K562 (cell line): Measurements from ENCODE around the gene CLIC1. TPM values are rescaled to one million over a fixed set of nuclear protein-coding genes. Genes with fewer than 3 reads are reported as not detected.
A peak's percentile ranks its signal among the peaks of the same experiment; 100 is the strongest.

Experiments
- ARNT ChIP-seq, 2 experiments: fragments of 450-650 bp; IDR thresholded peaks; 2 replicates each; pipeline ENCODE4 v1.6.1; 2016; ENCODE audit warnings: mild to moderate bottlenecking in 1 of 2
- ATF6 ChIP-seq: sonication (generic); formaldehyde crosslinking; IDR thresholded peaks from 2 replicates; pipeline ENCODE4 v1.4.0; 2020; ENCODE audit warnings: mild to moderate bottlenecking, missing genetic modification reagents
- CTBP1 ChIP-seq: fragments of 450-650 bp; IDR thresholded peaks from 2 replicates; pipeline ENCODE4 v1.6.1; 2016; ENCODE audit warnings: borderline replicate concordance
- ELK3 ChIP-seq: fragments of 450-650 bp; formaldehyde crosslinking; IDR thresholded peaks from 2 replicates; pipeline ENCODE4 v1.4.0; 2020; ENCODE audit warnings: mild to moderate bottlenecking
- EP300 ChIP-seq: IDR thresholded peaks from 2 replicates; pipeline ENCODE4 v1.6.1; 2012; ENCODE audit warnings: low read length, improper control_type of control experiment
- HDAC1 ChIP-seq, 2 experiments: fragments of 450-650 bp; IDR thresholded peaks; 2 replicates each; pipeline ENCODE4 v1.6.1; 2016 to 2017; ENCODE audit warnings: inconsistent platforms in 1 of 2, mild to moderate bottlenecking in 1 of 2, moderate library complexity in 1 of 2
- HDAC6 ChIP-seq: IDR thresholded peaks from 2 replicates; pipeline ENCODE4 v1.6.1; 2012; ENCODE audit warnings: low read depth, mild to moderate bottlenecking, control low read depth, inconsistent platforms, low read length, moderate library complexity
- MEF2A ChIP-seq: IDR thresholded peaks from 2 replicates; pipeline ENCODE4 v1.6.1; 2011; ENCODE audit warnings: low read depth, mild to moderate bottlenecking, low read length, moderate library complexity; ENCODE audit not compliant: control insufficient read depth
- MTA1 ChIP-seq: fragments of 450-650 bp; IDR thresholded peaks from 2 replicates; pipeline ENCODE4 v1.6.1; 2017; ENCODE audit warnings: borderline replicate concordance
- NFYB ChIP-seq: IDR thresholded peaks from 2 replicates; pipeline ENCODE4 v1.6.1; 2011; ENCODE audit warnings: mild to moderate bottlenecking, moderate library complexity; ENCODE audit not compliant: insufficient read length; ENCODE audit errors: extremely low read depth
- NONO ChIP-seq, 2 experiments: fragments of 200-400 bp in 1 of 2; fragments of 450-650 bp in 1 of 2; formaldehyde crosslinking in 1 of 2; IDR thresholded peaks; 2 replicates each; pipeline ENCODE4 v1.6.1; 2017; ENCODE audit warnings: low read depth in 2 of 2, mild to moderate bottlenecking in 2 of 2, moderate library complexity in 2 of 2, low read length in 1 of 2
- NR2C2 ChIP-seq, 2 experiments: fragments of 200-800 bp in 1 of 2; sonication (Bioruptor generic) in 1 of 2; sonication (generic) in 1 of 2; formaldehyde crosslinking in 1 of 2; IDR thresholded peaks; 2 replicates each; pipeline versions ENCODE4 v1.6.1 to v1.8.0; 2016 to 2022; ENCODE audit warnings: mild to moderate bottlenecking in 1 of 2, missing compliant biosample characterization in 1 of 2, missing genetic modification characterization in 1 of 2, missing genetic modification reagents in 1 of 2
- NRF1 ChIP-seq, 2 experiments: fragments of 450-650 bp; IDR thresholded peaks in 1 of 2; conservative IDR thresholded peaks in 1 of 2; 2 replicates each; pipeline ENCODE4 v1.6.1; 2014; ENCODE audit warnings: mild to moderate bottlenecking in 2 of 2
- RNF219 ChIP-seq: fragments of 250-450 bp; sonication (Bioruptor Pico); IDR thresholded peaks from 2 replicates; pipeline ENCODE4 v1.5.0; 2022; ENCODE audit warnings: mild to moderate bottlenecking
- SUPT5H ChIP-seq: fragments of 450-650 bp; IDR thresholded peaks from 2 replicates; pipeline ENCODE4 v1.6.1; 2016
- USF2 ChIP-seq: sonication (generic); formaldehyde crosslinking; IDR thresholded peaks from 2 replicates; pipeline ENCODE4 v1.5.0; 2020; ENCODE audit warnings: missing genetic modification reagents
- XRCC4 ChIP-seq: IDR thresholded peaks from one replicate; pipeline ENCODE4 v1.6.1; 2011; ENCODE audit not compliant: insufficient read depth, insufficient read length; ENCODE audit errors: extremely low read depth
- ZKSCAN8 ChIP-seq: fragments of 200-800 bp; sonication (Bioruptor generic); IDR thresholded peaks from 2 replicates; pipeline ENCODE4 v1.6.1; 2016; ENCODE audit warnings: missing genetic modification characterization, missing compliant biosample characterization
- ZNF140 ChIP-seq: fragments of 250-450 bp; sonication (Bioruptor Pico); IDR thresholded peaks from 2 replicates; pipeline ENCODE4 v1.8.0; 2021; ENCODE audit warnings: moderate library complexity, mild to moderate bottlenecking, inconsistent platforms
- ZNF212 ChIP-seq: fragments of 450-650 bp; formaldehyde crosslinking; IDR thresholded peaks from 2 replicates; pipeline ENCODE4 v1.4.0; 2020; ENCODE audit warnings: mild to moderate bottlenecking
- ZNF282 ChIP-seq: sonication (generic); formaldehyde crosslinking; IDR thresholded peaks from 2 replicates; pipeline ENCODE4 v1.8.1; 2023; ENCODE audit warnings: missing genetic modification reagents
- ZNF347 ChIP-seq: fragments of 450-650 bp; formaldehyde crosslinking; IDR thresholded peaks from 2 replicates; pipeline ENCODE4 v1.4.0; 2020; ENCODE audit warnings: low read depth, mild to moderate bottlenecking, moderate library complexity
- polyA plus RNA-seq, 8 experiments: library from polyadenylated mRNA; depleted of rRNA in 4 of 8; stranded (reverse) in 5 of 8; unstranded in 3 of 8; fragments of >200 nt; fragmentation: Nextera tagmentation in 2 of 8; fragmentation: Illumina TruSeq in 1 of 8; extraction: Ambion mirVana in 2 of 8; extraction: Trizol in 1 of 8; gene quantifications; 2 replicates each; pipeline versions ENCODE4 v1.2.1 to v1.2.3, GENCODE V29; 2011 to 2014; ENCODE audit warnings: inconsistent platforms in 1 of 8, missing spikeins in 1 of 8
- total RNA-seq, 7 experiments: library from RNA; depleted of rRNA in 6 of 7; stranded (reverse); fragments of >200 nt in 6 of 7; fragmentation: Illumina TruSeq in 2 of 7; extraction: Trizol in 2 of 7; gene quantifications; 2 replicates each; pipeline versions ENCODE4 v1.2.1 to v1.2.3, GENCODE V29; 2011 to 2021; ENCODE audit warnings: low replicate concordance in 1 of 7

CLIC1 gene
- total and polyA plus RNA-seq, 9 of the 15 experiments (the other 6 are each of a cell fraction or from before 2014, with no cell fraction given), result 1,267 to 2,419 (median 1,808) TPM

GRCh38 chr6:31781244-31782125 lies 45.2 kb upstream of the CLIC1 start (continued):
- TF ChIP-seq NR2C2 (CRISPR knock-in tag; IDR thresholded peaks at IDR 0.05) (peak; percentile 88), NR2C2 (tag; IDR thresholded peaks at IDR 0.05) (peak; percentile 89), NRF1 (conservative IDR thresholded peaks at IDR 0.05 in 1 of 2, IDR thresholded peaks at IDR 0.05 in 1 of 2) (no peak), MEF2A (no peak), ZNF347 (no peak), ATF6 (CRISPR knock-in tag) (no peak), CTBP1 (no peak), HDAC1 (IDR thresholded peaks at IDR 0.05) (no peak), ELK3 (CRISPR knock-in tag) (no peak), XRCC4 (no peak), MTA1 (no peak), RNF219 (no peak), ZKSCAN8 (CRISPR knock-in tag) (no peak), NFYB (no peak), SUPT5H (no peak; the same call in 1 of the 2 replicates), EP300 (no peak), ZNF140 (CRISPR knock-in tag) (no peak), ZNF282 (0 out of 2 replicates have a peak, but pooled peaks have one; percentile 14), ZNF212 (no peak), ARNT (IDR thresholded peaks at IDR 0.05) (no peak), USF2 (CRISPR knock-in tag) (no peak), HDAC6 (no peak), NONO (IDR thresholded peaks at IDR 0.05; ENCODE audit: low read depth in 2 of 2, low read length in 1 of 2) (no peak)
